Mammary epithelial cell (primary cell): Measurements from ENCODE around the gene ZBTB20.

Experiments
- CTCF ChIP-seq, 2 donors: IDR thresholded peaks in 1 of 2; conservative IDR thresholded peaks in 1 of 2; 2 replicates each; pipeline ENCODE4 v1.5.1; 2011 to 2012; ENCODE audit warnings: inconsistent platforms in 2 of 2, low read length in 2 of 2, mild to moderate bottlenecking in 2 of 2, control low read depth in 1 of 2, low read depth in 1 of 2; ENCODE audit not compliant: insufficient read depth in 1 of 2; ENCODE audit errors: extremely low read depth in 1 of 2
- EZH2 ChIP-seq: IDR thresholded peaks from 2 replicates; pipeline ENCODE4 v1.6.1; 2012; ENCODE audit warnings: low read length, inconsistent platforms, borderline replicate concordance

- TF ChIP-seq EZH2 (no peak), CTCF (conservative IDR thresholded peaks at IDR 0.05 in 1 of 2, IDR thresholded peaks at IDR 0.05 in 1 of 2; ENCODE audit: extremely low read depth in 1 of 2, insufficient read depth in 1 of 2, low read depth in 1 of 2, low read length in 2 of 2) (no peak)
Observed at GRCh38 chr3:115113367-115113766, 33.7 kb downstream of the ZBTB20 start.
